ENCODE results near the gene SNRPB.

Gene SNRPB

DNA sequence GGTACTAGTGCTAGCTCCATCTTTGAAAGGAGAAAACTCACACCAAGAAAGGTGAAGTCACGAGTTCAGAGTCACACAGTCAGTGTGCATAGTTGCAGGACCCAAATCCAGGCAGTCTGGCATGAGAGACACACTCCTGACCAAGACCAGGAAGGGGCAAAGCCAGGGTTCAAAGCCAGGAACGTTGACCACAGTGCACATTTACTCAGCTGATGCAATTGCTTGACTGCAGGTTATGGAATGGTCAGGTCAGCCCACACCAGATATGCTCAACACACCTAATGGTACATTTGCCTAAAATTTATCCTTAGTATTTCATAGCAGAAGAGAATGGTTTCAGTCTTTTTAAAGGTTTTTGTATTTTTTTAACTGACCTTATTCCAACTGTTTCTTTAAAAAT lies 52.2 kb downstream of the SNRPB start:
- TF ChIP-seq ZNF274 (IDR thresholded peaks at IDR 0.05; ENCODE audit: low read depth, low read length): no peak
- no peak overlapping the region for H3K4me3 ChIP-seq (ENCODE audit: low read length)

DNA sequence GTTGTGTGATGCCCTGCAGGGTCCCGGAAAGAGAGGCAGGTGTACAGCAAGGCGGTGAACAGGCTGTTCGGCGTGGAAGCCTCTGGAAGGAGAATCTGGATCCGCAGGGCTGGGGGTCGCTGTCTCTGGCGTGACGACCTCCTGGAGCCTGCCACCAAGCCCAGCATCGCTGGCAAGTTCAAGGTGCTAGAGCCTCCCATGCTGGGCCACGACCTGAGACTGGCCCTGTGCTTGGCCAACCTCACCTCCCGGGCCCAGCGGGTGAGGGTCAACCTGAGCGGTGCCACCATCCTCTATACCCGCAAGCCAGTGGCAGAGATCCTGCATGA lies 53.4 kb downstream of the SNRPB start:
- TF ChIP-seq ZNF274 (IDR thresholded peaks at IDR 0.05; ENCODE audit: low read depth, low read length): no peak
- no peak overlapping the region for H3K4me3 ChIP-seq (ENCODE audit: low read length)

GRCh38 chr20:2416541-2417212 lies 53.9 kb downstream of the SNRPB start:
- no peak for TF ChIP-seq ZNF274 (IDR thresholded peaks at IDR 0.05; ENCODE audit: low read depth, low read length)
- no peak overlapping the region for H3K4me3 ChIP-seq (ENCODE audit: low read length)

All from GM08714 (cell line).